Ishikawa (cell line): Measurements from ENCODE around the gene CDH13.

Experiments
- CREB1 ChIP-seq: IDR thresholded peaks from 2 replicates; pipeline ENCODE4 v1.6.1; 2012; ENCODE audit warnings: low read depth
- EP300 ChIP-seq: IDR thresholded peaks from 2 replicates; pipeline ENCODE4 v1.6.1; 2012; ENCODE audit warnings: borderline replicate concordance
- RAD21 ChIP-seq: IDR thresholded peaks from 2 replicates; pipeline ENCODE4 v1.6.1; 2012; ENCODE audit warnings: low read depth
- YY1 ChIP-seq: IDR thresholded peaks from 2 replicates; pipeline ENCODE4 v1.6.1; 2012; ENCODE audit warnings: low read depth
- ZBTB7A ChIP-seq: IDR thresholded peaks from 2 replicates; pipeline ENCODE4 v1.6.1; 2012; ENCODE audit warnings: low read depth

GRCh38 chr16:83160287-83161020 is 533.7 kb downstream of the CDH13 start:
- TF ChIP-seq RAD21 (no peak), CREB1 (no peak), EP300 (no peak), ZBTB7A (no peak), YY1 (no peak)
